Panc1 (cell line): ENCODE data around the gene FASTKD2. TPM values are rescaled to one million over a fixed set of nuclear protein-coding genes. Genes with fewer than 3 reads are reported as not detected.

ENCODE experiments used
- ATAC-seq: fragments of 200-7000 bp; cut with Tn5 transposase; 2 replicates; pipeline ENCODE4 v1.9.1; 2020; ENCODE audit warnings: mild to moderate bottlenecking, moderate library complexity
- BruUV-seq: library from RNA; stranded (reverse); fragments of 400-500 nt; replicated peaks from 2 replicates; lab custom pipeline; 2021; lab: Mats Ljungman, UMichigan
- CTCF ChIA-PET: fragments of 300-600 bp; sonication (Branson Sonifier 250); formaldehyde crosslinking; loops from one replicate; lab custom pipeline; 2022; ENCODE audit warnings: antibody characterized with exemption; lab: Charles Lee
- POLR2A ChIA-PET: fragments of 300-600 bp; sonication (Branson Sonifier 250); formaldehyde crosslinking; loops from one replicate; lab custom pipeline; 2022; ENCODE audit warnings: antibody characterized with exemption; lab: Charles Lee
- DNase-seq: peaks from one replicate; pipeline ENCODE4 v3.0.0-alpha.2; 2010; ENCODE audit warnings: low read depth, low spot score
- H3K27ac ChIP-seq: 2 replicates; pipeline ENCODE4 v1.5.1; 2011; ENCODE audit warnings: mild to moderate bottlenecking, low read length, inconsistent platforms
- H3K27me3 ChIP-seq: fragments of 200-500 bp; sonication (Bioruptor generic); 2 replicates; pipeline ENCODE4 v1.6.0; 2014; ENCODE audit warnings: low read length, inconsistent platforms; ENCODE audit not compliant: control insufficient read depth, insufficient read depth
- H3K36me3 ChIP-seq: fragments of 200-500 bp; sonication (Bioruptor generic); 2 replicates; pipeline ENCODE4 v1.5.1; 2014; ENCODE audit warnings: inconsistent platforms, mild to moderate bottlenecking, low read length, moderate library complexity; ENCODE audit not compliant: control insufficient read depth, insufficient read depth
- H3K4me1 ChIP-seq: 2 replicates; pipeline ENCODE4 v1.5.1; 2011; ENCODE audit warnings: inconsistent platforms, mild to moderate bottlenecking, low read length, moderate library complexity; ENCODE audit not compliant: control insufficient read depth, insufficient read depth
- H3K4me3 ChIP-seq, 2 experiments: 2 replicates each; pipeline ENCODE4 v1.5.1; 2011 to 2012; ENCODE audit warnings: low read depth in 2 of 2, low read length in 2 of 2, mild to moderate bottlenecking in 2 of 2, inconsistent platforms in 1 of 2, moderate library complexity in 1 of 2
- H3K9me3 ChIP-seq: fragments of 200-500 bp; sonication (Bioruptor generic); 2 replicates; pipeline ENCODE4 v1.5.1; 2014; ENCODE audit warnings: low read depth, mild to moderate bottlenecking, inconsistent platforms, low read length, moderate library complexity; ENCODE audit not compliant: control insufficient read depth, insufficient read depth
- POLR2AphosphoS5 ChIP-seq: IDR thresholded peaks from 2 replicates; pipeline ENCODE4 v1.6.1; 2012; ENCODE audit warnings: mild to moderate bottlenecking, low read depth, low read length, moderate library complexity
- REST ChIP-seq, 2 experiments: IDR thresholded peaks; 2 replicates each; pipeline ENCODE4 v1.6.1; 2011 to 2012; ENCODE audit warnings: low read depth in 2 of 2, control low read depth in 1 of 2, low read length in 1 of 2, mild to moderate bottlenecking in 1 of 2, moderate library complexity in 1 of 2; ENCODE audit not compliant: insufficient read depth in 1 of 2
- SIN3A ChIP-seq: IDR thresholded peaks from 2 replicates; pipeline ENCODE4 v1.6.1; 2012; ENCODE audit warnings: low read depth, mild to moderate bottlenecking, low read length, moderate library complexity, borderline replicate concordance; ENCODE audit not compliant: insufficient read depth
- TCF7L2 ChIP-seq: IDR thresholded peaks from 2 replicates; pipeline ENCODE4 v1.6.1; 2011; ENCODE audit warnings: mild to moderate bottlenecking, low read depth, low read length, inconsistent platforms
- in situ Hi-C: cut with HindIII; loops from 2 replicates; pipeline ENCODE4 v1.10.0; 2016; ENCODE audit warnings: low sequenced_read_pairs, low pct_unique_long_range_greater_than_20kb
- intact Hi-C: fragments of 100-400 bp; cut with micrococcal nuclease; formaldehyde crosslinking; loops from one replicate; pipeline ENCODE4 v1.10.0; 2022; ENCODE audit not compliant: unreplicated experiment
- total RNA-seq: library from RNA; stranded (reverse); gene quantifications from one replicate; pipeline ENCODE4 v1.2.1, GENCODE V29; 2021; ENCODE audit not compliant: unreplicated experiment
- TF ChIP-seq, protein P1 (sequence below): fragments of 450-650 bp; IDR thresholded peaks from 2 replicates; pipeline ENCODE4 v1.5.1; 2017; ENCODE audit warnings: mild to moderate bottlenecking

The FASTKD2 gene
- total RNA-seq, 1 experiment from 2014 or later, result 20.5 TPM

GRCh38 chr2:206836722-206837121 lies 71.3 kb downstream of the FASTKD2 start:
- DNase-seq (no peak), ATAC-seq (no peak)
- intact Hi-C loops (no loop called here), in situ Hi-C loops (no loop called here)
- H3K4me3 ChIP-seq, result no peak overlapping the region
- TF ChIP-seq SIN3A (no peak), POLR2AphosphoS5 (no peak), REST (IDR thresholded peaks at IDR 0.05; ENCODE audit: insufficient read depth in 1 of 2, low read depth in 2 of 2, low read length in 1 of 2) (no peak)
- H3K9me3 ChIP-seq, result 0 out of 2 replicates have a peak, but pooled peaks cover 3% of the 10 kb centered on the region
- H3K36me3 ChIP-seq, result no peaks in the 10 kb centered on the region
- ChIA-PET CTCF (no interaction called here), POLR2A (interaction anchor here (0.7 kb wide), 1 partner anchor 8 kb away, joined by 4 read pairs; no protein-coding TSS in a partner anchor)
- H3K4me1 ChIP-seq, result no peaks in the 10 kb centered on the region
- H3K27me3 ChIP-seq, result no peaks in the 10 kb centered on the region
- no TSS peak for BruUV-seq
- no peak overlapping the region for H3K27ac ChIP-seq

GRCh38 chr2:206837775-206838174 lies 72.4 kb downstream of the FASTKD2 start:
- in situ Hi-C loops, result no loop called here
- 0 out of 2 replicates have a peak, but pooled peaks cover 3% of the 10 kb centered on the region for H3K9me3 ChIP-seq
- no TSS peak for BruUV-seq
- TF ChIP-seq SIN3A, result no peak
- TF ChIP-seq TCF7L2, result no peak
- TF ChIP-seq, protein P1, sequence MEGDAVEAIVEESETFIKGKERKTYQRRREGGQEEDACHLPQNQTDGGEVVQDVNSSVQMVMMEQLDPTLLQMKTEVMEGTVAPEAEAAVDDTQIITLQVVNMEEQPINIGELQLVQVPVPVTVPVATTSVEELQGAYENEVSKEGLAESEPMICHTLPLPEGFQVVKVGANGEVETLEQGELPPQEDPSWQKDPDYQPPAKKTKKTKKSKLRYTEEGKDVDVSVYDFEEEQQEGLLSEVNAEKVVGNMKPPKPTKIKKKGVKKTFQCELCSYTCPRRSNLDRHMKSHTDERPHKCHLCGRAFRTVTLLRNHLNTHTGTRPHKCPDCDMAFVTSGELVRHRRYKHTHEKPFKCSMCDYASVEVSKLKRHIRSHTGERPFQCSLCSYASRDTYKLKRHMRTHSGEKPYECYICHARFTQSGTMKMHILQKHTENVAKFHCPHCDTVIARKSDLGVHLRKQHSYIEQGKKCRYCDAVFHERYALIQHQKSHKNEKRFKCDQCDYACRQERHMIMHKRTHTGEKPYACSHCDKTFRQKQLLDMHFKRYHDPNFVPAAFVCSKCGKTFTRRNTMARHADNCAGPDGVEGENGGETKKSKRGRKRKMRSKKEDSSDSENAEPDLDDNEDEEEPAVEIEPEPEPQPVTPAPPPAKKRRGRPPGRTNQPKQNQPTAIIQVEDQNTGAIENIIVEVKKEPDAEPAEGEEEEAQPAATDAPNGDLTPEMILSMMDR, result no peak
- no peak for TF ChIP-seq POLR2AphosphoS5
- TF ChIP-seq REST (IDR thresholded peaks at IDR 0.05; ENCODE audit: insufficient read depth in 1 of 2, low read depth in 2 of 2, low read length in 1 of 2), result no peak
- H3K27me3 ChIP-seq, result no peaks in the 10 kb centered on the region
- ATAC-seq, result no peak
- no peak for DNase-seq
- ChIA-PET POLR2A (no interaction called here), CTCF (no interaction called here)
- no peaks in the 10 kb centered on the region for H3K4me1 ChIP-seq
- no peak overlapping the region for H3K27ac ChIP-seq
- H3K4me3 ChIP-seq, result no peak overlapping the region
- intact Hi-C loops, result no loop called here
- H3K36me3 ChIP-seq, result no peaks in the 10 kb centered on the region
